ENCODE results near the gene TRIM44.
"Not testable (repeated sequence)": the region's sequence is repeated elsewhere in the genome, so short reads cannot be mapped to it uniquely, and the experiment has no call there.

Gene TRIM44

GRCh38 chr11:35826006-35826405 is 163.4 kb downstream of the TRIM44 start:
- DNase-seq, result no peak

GRCh38 chr11:35826949-35827348 is 164.4 kb downstream of the TRIM44 start:
- no peak for DNase-seq

- DNase-seq, result no peak
Observed at GRCh38 chr11:35836205-35836604, 173.6 kb downstream of the TRIM44 start.

- DNase-seq, result no peak
Observed at GRCh38 chr11:35838071-35838470, 175.5 kb downstream of the TRIM44 start.

GRCh38 chr11:35838697-35839367 is 176.3 kb downstream of the TRIM44 start:
- DNase-seq, result not testable (repeated sequence)

- DNase-seq, result no peak
Observed at GRCh38 chr11:35839368-35840161, 177.0 kb downstream of the TRIM44 start.

GRCh38 chr11:35841733-35842132 is 179.2 kb downstream of the TRIM44 start:
- no peak for DNase-seq

- no peak for DNase-seq
Observed at GRCh38 chr11:35842958-35843357, 180.4 kb downstream of the TRIM44 start.

GRCh38 chr11:35844579-35844978 is 182.0 kb downstream of the TRIM44 start:
- DNase-seq, result no peak

- no peak for DNase-seq
Observed at GRCh38 chr11:35845860-35846259, 183.3 kb downstream of the TRIM44 start.

- no peak for DNase-seq
Observed at GRCh38 chr11:35846874-35847273, 184.3 kb downstream of the TRIM44 start.

- no peak for DNase-seq
Observed at GRCh38 chr11:35847473-35847872, 184.9 kb downstream of the TRIM44 start.

GRCh38 chr11:35848616-35849015 is 186.0 kb downstream of the TRIM44 start:
- DNase-seq, result no peak

GRCh38 chr11:35850191-35850590 is 187.6 kb downstream of the TRIM44 start:
- no peak for DNase-seq

GRCh38 chr11:35851342-35851741 is 188.8 kb downstream of the TRIM44 start:
- no peak for DNase-seq

- no peak for DNase-seq
Observed at GRCh38 chr11:35852056-35852455, 189.5 kb downstream of the TRIM44 start.

- no peak for DNase-seq
Observed at GRCh38 chr11:35853971-35854370, 191.4 kb downstream of the TRIM44 start.

GRCh38 chr11:35855671-35856070 is 193.1 kb downstream of the TRIM44 start:
- DNase-seq, result no peak

GRCh38 chr11:35856259-35856658 is 193.7 kb downstream of the TRIM44 start:
- DNase-seq, result no peak

GRCh38 chr11:35856756-35857155 is 194.2 kb downstream of the TRIM44 start:
- DNase-seq, result no peak

GRCh38 chr11:35857922-35858321 is 195.3 kb downstream of the TRIM44 start:
- DNase-seq, result no peak

GRCh38 chr11:35859301-35859700 is 196.7 kb downstream of the TRIM44 start:
- DNase-seq, result no peak

- DNase-seq, result not testable (repeated sequence)
Observed at GRCh38 chr11:35860194-35860593, 197.6 kb downstream of the TRIM44 start.

- DNase-seq, result no peak
Observed at GRCh38 chr11:35861191-35861590, 198.6 kb downstream of the TRIM44 start.

Data from stimulated activated CD4-positive, alpha-beta T cell treated with anti-CD3 and anti-CD28 coated beads, Interleukin-2, amount 100 ng/mL, for 48 hours (primary cell).